IMR-90 (cell line): ENCODE data around the gene TBXAS1. TPM values are rescaled to one million over a fixed set of nuclear protein-coding genes. Genes with fewer than 3 reads are reported as not detected.

ENCODE experiments used
- ATAC-seq: fragments of 200-7000 bp; cut with Tn5 transposase; 2 replicates; pipeline ENCODE4 v1.9.1; 2020; ENCODE audit warnings: low read depth, mild to moderate bottlenecking, moderate library complexity
- BruUV-seq: library from RNA; stranded (reverse); fragments of 400-500 nt; replicated peaks from 2 replicates; lab custom pipeline; 2021; lab: Mats Ljungman, UMichigan
- CTCF ChIA-PET: fragments of 300-600 bp; formaldehyde crosslinking; extraction: SDS; loops from one replicate; lab custom pipeline; 2021; ENCODE audit warnings: antibody characterized with exemption; lab: Yijun Ruan, JAX
- POLR2A ChIA-PET: fragments of 300-600 bp; sonication (Branson Sonifier 250); formaldehyde crosslinking; loops from one replicate; lab custom pipeline; 2022; ENCODE audit warnings: antibody characterized with exemption; ENCODE audit not compliant: unreplicated experiment; lab: Charles Lee
- DNase-seq: peaks from one replicate; pipeline ENCODE4 v3.0.0; 2013
- H2AFZ ChIP-seq: replicated peaks from 2 replicates; pipeline ENCODE3; 2013; ENCODE audit warnings: low read length, mild to moderate bottlenecking; ENCODE audit not compliant: poor library complexity
- H2AK5ac ChIP-seq: 2 replicates; pipeline ENCODE4 v1.6.1; 2013; ENCODE audit warnings: low read depth, low read length, inconsistent platforms
- H2AK9ac ChIP-seq: replicated peaks from 2 replicates; pipeline ENCODE3; 2013; ENCODE audit warnings: mild to moderate bottlenecking, low read depth, low read length, moderate library complexity; ENCODE audit not compliant: poor library complexity
- H2BK120ac ChIP-seq: 2 replicates; pipeline ENCODE4 v1.6.1; 2013; ENCODE audit warnings: low read depth, low read length, inconsistent platforms
- H2BK15ac ChIP-seq: 3 replicates; pipeline ENCODE4 v1.6.1; 2013; ENCODE audit warnings: low read depth, low read length, inconsistent platforms
- H2BK20ac ChIP-seq: 2 replicates; pipeline ENCODE4 v1.6.1; 2013; ENCODE audit warnings: low read depth, mild to moderate bottlenecking, inconsistent platforms, low read length, moderate library complexity
- H2BK5ac ChIP-seq: 2 replicates; pipeline ENCODE4 v1.6.1; 2013; ENCODE audit warnings: mild to moderate bottlenecking, low read depth, low read length, inconsistent platforms; ENCODE audit not compliant: poor library complexity, severe bottlenecking
- H3K14ac ChIP-seq: replicated peaks from 2 replicates; pipeline ENCODE4 v1.6.1; 2013; ENCODE audit warnings: low read depth, low read length, inconsistent platforms
- H3K18ac ChIP-seq: 2 replicates; pipeline ENCODE4 v1.6.1; 2013; ENCODE audit warnings: low read depth, low read length, control low read depth
- H3K23ac ChIP-seq: 2 replicates; pipeline ENCODE4 v1.6.1; 2013; ENCODE audit warnings: low read depth, low read length, inconsistent platforms
- H3K27ac ChIP-seq: 2 replicates; pipeline ENCODE4 v1.5.1; 2013; ENCODE audit warnings: mild to moderate bottlenecking, control low read depth, low read length; ENCODE audit not compliant: insufficient read depth
- H3K27me3 ChIP-seq: 2 replicates; pipeline ENCODE4 v1.6.1; 2013; ENCODE audit warnings: low read length; ENCODE audit not compliant: control insufficient read depth, insufficient read depth
- H3K36me3 ChIP-seq: 2 replicates; pipeline ENCODE4 v1.6.1; 2013; ENCODE audit warnings: low read length, mixed read lengths; ENCODE audit not compliant: control insufficient read depth, insufficient read depth
- H3K4ac ChIP-seq: 2 replicates; pipeline ENCODE4 v1.6.1; 2013; ENCODE audit warnings: low read depth, low read length, inconsistent platforms
- H3K4me1 ChIP-seq: 2 replicates; pipeline ENCODE4 v1.6.1; 2013; ENCODE audit warnings: low read length, mixed read lengths; ENCODE audit not compliant: control insufficient read depth, insufficient read depth
- H3K4me2 ChIP-seq: 2 replicates; pipeline ENCODE4 v1.6.1; 2013; ENCODE audit warnings: low read depth, mild to moderate bottlenecking, control low read depth, low read length, moderate library complexity
- H3K4me3 ChIP-seq: 2 replicates; pipeline ENCODE4 v1.5.1; 2013; ENCODE audit warnings: low read depth, mild to moderate bottlenecking, control low read depth, low read length, moderate library complexity; ENCODE audit not compliant: insufficient read depth
- H3K56ac ChIP-seq: 2 replicates; pipeline ENCODE4 v1.6.1; 2013; ENCODE audit warnings: low read length, inconsistent platforms; ENCODE audit not compliant: insufficient read depth; ENCODE audit errors: extremely low read depth
- H3K79me1 ChIP-seq, 2 experiments: 2 replicates each; pipeline ENCODE4 v1.6.1; 2013; ENCODE audit warnings: low read length in 2 of 2, inconsistent platforms in 1 of 2, low read depth in 1 of 2
- H3K9ac ChIP-seq: 2 replicates; pipeline ENCODE4 v1.6.1; 2013; ENCODE audit warnings: low read depth, low read length, control low read depth
- H3K9me1 ChIP-seq: 2 replicates; pipeline ENCODE4 v1.6.1; 2013; ENCODE audit warnings: low read length, inconsistent platforms; ENCODE audit not compliant: insufficient read depth
- H3K9me3 ChIP-seq: 2 replicates; pipeline ENCODE4 v1.6.1; 2013; ENCODE audit warnings: low read length; ENCODE audit not compliant: control insufficient read depth, insufficient read depth
- H4K20me1 ChIP-seq: 2 replicates; pipeline ENCODE4 v1.6.1; 2013; ENCODE audit warnings: low read length, inconsistent platforms; ENCODE audit not compliant: insufficient read depth
- H4K5ac ChIP-seq: 2 replicates; pipeline ENCODE4 v1.6.1; 2013; ENCODE audit warnings: mild to moderate bottlenecking, low read depth, low read length, control low read depth
- H4K8ac ChIP-seq, 2 experiments: 2 replicates each; pipeline ENCODE4 v1.6.1; 2013; ENCODE audit warnings: low read depth in 2 of 2, low read length in 2 of 2, control low read depth in 1 of 2, inconsistent platforms in 1 of 2
- H4K91ac ChIP-seq: 2 replicates; pipeline ENCODE4 v1.6.1; 2013; ENCODE audit warnings: low read depth, low read length, inconsistent platforms; ENCODE audit not compliant: insufficient read depth
- BHLHE40 ChIP-seq: fragments of 150-350 bp; IDR thresholded peaks from 2 replicates; pipeline ENCODE4 v1.6.1; 2016; ENCODE audit warnings: mild to moderate bottlenecking, low read depth, low read length
- CEBPB ChIP-seq: IDR thresholded peaks from 2 replicates; pipeline ENCODE4 v1.6.1; 2012; ENCODE audit warnings: low read depth, low read length, improper control_type of control experiment
- CHD1 ChIP-seq: IDR thresholded peaks from 2 replicates; pipeline ENCODE4 v1.6.1; 2012; ENCODE audit warnings: low read depth, low read length, improper control_type of control experiment
- FOS ChIP-seq: fragments of 150-350 bp; IDR thresholded peaks from 2 replicates; pipeline ENCODE4 v1.6.1; 2016; ENCODE audit warnings: low read depth, low read length
- MAZ ChIP-seq: IDR thresholded peaks from 2 replicates; pipeline ENCODE4 v1.6.1; 2012; ENCODE audit warnings: low read depth, mild to moderate bottlenecking, low read length, improper control_type of control experiment, moderate library complexity, borderline replicate concordance
- MXI1 ChIP-seq: IDR thresholded peaks from 2 replicates; pipeline ENCODE4 v1.6.1; 2012; ENCODE audit warnings: low read depth, mild to moderate bottlenecking, low read length, moderate library complexity, borderline replicate concordance
- NFE2L2 ChIP-seq: fragments of 150-350 bp; IDR thresholded peaks from 2 replicates; pipeline ENCODE4 v1.6.1; 2016; ENCODE audit warnings: low read depth, mild to moderate bottlenecking, low read length
- RCOR1 ChIP-seq: IDR thresholded peaks from 2 replicates; pipeline ENCODE4 v1.6.1; 2012; ENCODE audit warnings: mild to moderate bottlenecking, low read length, improper control_type of control experiment; ENCODE audit not compliant: insufficient replicate concordance
- SMC3 ChIP-seq: fragments of 150-350 bp; IDR thresholded peaks from 2 replicates; pipeline ENCODE4 v1.6.1; 2016; ENCODE audit warnings: low read depth, mild to moderate bottlenecking, antibody characterized with exemption, low read length, moderate library complexity
- WGBS, 2 experiments: methylation state at CpG; one replicate each; pipeline versions ENCODE4 v1.1.5 to v1.1.7; 2013; ENCODE audit warnings: missing lambda C conversion rate in 2 of 2; ENCODE audit not compliant: insufficient read length in 1 of 2; ENCODE audit errors: extremely low coverage in 2 of 2; 5-methylcytosine and 5-hydroxymethylcytosine counted together
- dilution Hi-C: fragments of 300-500 bp; cut with HindIII; formaldehyde crosslinking; loops from one replicate; pipeline ENCODE4 v1.14.3; 2018; ENCODE audit warnings: low sequenced_read_pairs; ENCODE audit not compliant: unreplicated experiment
- in situ Hi-C: fragments of 300-500 bp; cut with MboI; formaldehyde crosslinking; loops from 3 replicates; pipeline ENCODE4 v1.14.3; 2019; ENCODE audit warnings: low sequenced_read_pairs, inconsistent platforms, mixed read lengths
- intact Hi-C: fragments of 100-400 bp; cut with micrococcal nuclease; formaldehyde crosslinking; loops from 2 replicates; pipeline ENCODE4 v1.10.0; 2022
- polyA plus RNA-seq, 3 experiments: library from polyadenylated mRNA; depleted of rRNA; stranded (reverse); fragments of >200 nt; gene quantifications; 2 replicates each; pipeline ENCODE4 v1.2.3, GENCODE V29; 2012; ENCODE audit warnings: low replicate concordance in 1 of 3
- total RNA-seq: library from RNA; depleted of rRNA; stranded (reverse); fragments of >200 nt; gene quantifications from 2 replicates; pipeline ENCODE4 v1.2.3, GENCODE V29; 2012
- TF ChIP-seq, protein P1 (sequence below): conservative IDR thresholded peaks from 2 replicates; pipeline ENCODE4 v1.5.1; 2012; ENCODE audit warnings: mild to moderate bottlenecking, low read depth, low read length, improper control_type of control experiment
- TF ChIP-seq, protein P2 (sequence below): fragments of 150-350 bp; IDR thresholded peaks from 2 replicates; pipeline ENCODE4 v1.6.1; 2016; ENCODE audit warnings: low read depth, mild to moderate bottlenecking, low read length, moderate library complexity, borderline replicate concordance

The TBXAS1 gene
- total and polyA plus RNA-seq, 2 of the 4 experiments (the other 2 are of a cell fraction), result 5.9 to 10.8 TPM

DNA sequence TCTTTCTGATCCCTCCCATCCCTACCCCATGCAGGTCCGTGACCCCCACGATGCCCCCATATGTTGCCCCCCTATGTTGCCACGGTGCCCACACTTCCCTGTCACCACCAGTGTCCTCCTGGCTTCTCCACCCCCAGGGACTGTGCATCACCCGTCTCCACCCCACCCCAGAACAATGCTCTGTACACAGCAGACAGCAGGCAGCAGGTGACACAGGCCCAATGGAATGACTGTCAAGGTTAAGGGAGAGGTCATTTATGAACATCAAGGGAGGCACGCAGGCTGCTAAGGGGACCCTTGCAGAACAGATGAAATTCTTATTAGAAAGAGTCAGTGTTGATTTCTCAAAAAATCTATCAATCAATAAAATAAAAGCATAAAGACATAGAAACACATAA, 162.2 kb downstream of the TBXAS1 start:
- ChIA-PET CTCF (no interaction called here), POLR2A (no interaction called here)
- Histone ChIP-seq H3K4me2 (no peak overlapping the region), H2AK5ac (no peak overlapping the region), H3K14ac (no peak overlapping the region), H3K27me3 (no peaks in the 10 kb centered on the region; the same call in 1 of the 2 replicates), H3K9me3 (no peaks in the 10 kb centered on the region), H4K91ac (no peak overlapping the region), H3K4ac (no peak overlapping the region), H3K9ac (no peak overlapping the region), H2AFZ (no peak overlapping the region), H3K9me1 (peaks cover 22% of the 10 kb centered on the region), H2BK20ac (no peak overlapping the region), H2BK5ac (no peak overlapping the region), H3K79me1 (0 out of 4 replicates have a peak, but pooled peaks cover 0 to 3% of the 10 kb centered on the region in 2 experiments), H3K18ac (no peak overlapping the region), H3K4me1 (peaks cover 15% of the 10 kb centered on the region), H3K27ac (no peak overlapping the region), H2AK9ac (no peak overlapping the region), H4K5ac (no peak overlapping the region), H2BK120ac (no peak overlapping the region), H3K36me3 (no peaks in the 10 kb centered on the region), H3K23ac (no peak overlapping the region), H4K8ac (no peak overlapping the region), H4K20me1 (no peaks in the 10 kb centered on the region), H2BK15ac (no peak overlapping the region), H3K4me3 (no peak overlapping the region), H3K56ac (no peak overlapping the region)
- no CpG with 5 or more reads among the region's 5 CpGs for WGBS, 2 experiments
- no peak for DNase-seq
- in situ Hi-C loops, result no loop called here
- intact Hi-C loops, result no loop called here
- ATAC-seq, result no peak
- TF ChIP-seq MAZ (no peak), BHLHE40 (no peak), MXI1 (no peak), RCOR1 (no peak), SMC3 (no peak), CHD1 (no peak), NFE2L2 (no peak), CEBPB (no peak), FOS (no peak)
- TF ChIP-seq, protein P1, sequence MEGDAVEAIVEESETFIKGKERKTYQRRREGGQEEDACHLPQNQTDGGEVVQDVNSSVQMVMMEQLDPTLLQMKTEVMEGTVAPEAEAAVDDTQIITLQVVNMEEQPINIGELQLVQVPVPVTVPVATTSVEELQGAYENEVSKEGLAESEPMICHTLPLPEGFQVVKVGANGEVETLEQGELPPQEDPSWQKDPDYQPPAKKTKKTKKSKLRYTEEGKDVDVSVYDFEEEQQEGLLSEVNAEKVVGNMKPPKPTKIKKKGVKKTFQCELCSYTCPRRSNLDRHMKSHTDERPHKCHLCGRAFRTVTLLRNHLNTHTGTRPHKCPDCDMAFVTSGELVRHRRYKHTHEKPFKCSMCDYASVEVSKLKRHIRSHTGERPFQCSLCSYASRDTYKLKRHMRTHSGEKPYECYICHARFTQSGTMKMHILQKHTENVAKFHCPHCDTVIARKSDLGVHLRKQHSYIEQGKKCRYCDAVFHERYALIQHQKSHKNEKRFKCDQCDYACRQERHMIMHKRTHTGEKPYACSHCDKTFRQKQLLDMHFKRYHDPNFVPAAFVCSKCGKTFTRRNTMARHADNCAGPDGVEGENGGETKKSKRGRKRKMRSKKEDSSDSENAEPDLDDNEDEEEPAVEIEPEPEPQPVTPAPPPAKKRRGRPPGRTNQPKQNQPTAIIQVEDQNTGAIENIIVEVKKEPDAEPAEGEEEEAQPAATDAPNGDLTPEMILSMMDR, result no peak
- TF ChIP-seq, protein P2, sequence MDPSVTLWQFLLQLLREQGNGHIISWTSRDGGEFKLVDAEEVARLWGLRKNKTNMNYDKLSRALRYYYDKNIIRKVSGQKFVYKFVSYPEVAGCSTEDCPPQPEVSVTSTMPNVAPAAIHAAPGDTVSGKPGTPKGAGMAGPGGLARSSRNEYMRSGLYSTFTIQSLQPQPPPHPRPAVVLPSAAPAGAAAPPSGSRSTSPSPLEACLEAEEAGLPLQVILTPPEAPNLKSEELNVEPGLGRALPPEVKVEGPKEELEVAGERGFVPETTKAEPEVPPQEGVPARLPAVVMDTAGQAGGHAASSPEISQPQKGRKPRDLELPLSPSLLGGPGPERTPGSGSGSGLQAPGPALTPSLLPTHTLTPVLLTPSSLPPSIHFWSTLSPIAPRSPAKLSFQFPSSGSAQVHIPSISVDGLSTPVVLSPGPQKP, result no peak
- dilution Hi-C loops, result no loop called here
- no TSS peak for BruUV-seq
